HepG2 (cell line): ENCODE results near the gene ANKZF1. TPM values are rescaled to one million over a fixed set of nuclear protein-coding genes. Genes with fewer than 3 reads are reported as not detected.

ENCODE experiments used
- CBFB ChIP-seq: sonication (generic); formaldehyde crosslinking; IDR thresholded peaks from 2 replicates; pipeline ENCODE4 v1.4.0; 2020; ENCODE audit warnings: missing genetic modification reagents
- CREB3 ChIP-seq: sonication (generic); formaldehyde crosslinking; IDR thresholded peaks from 2 replicates; pipeline ENCODE4 v1.5.0; 2020; ENCODE audit warnings: missing genetic modification reagents
- FOXA1 ChIP-seq, 2 experiments: fragments of 450-650 bp in 1 of 2; sonication (generic) in 1 of 2; formaldehyde crosslinking in 1 of 2; IDR thresholded peaks; 2 replicates each; pipeline versions ENCODE4 v1.4.0 to v1.6.1; 2016 to 2020; ENCODE audit warnings: missing genetic modification reagents in 1 of 2
- MIER3 ChIP-seq: IDR thresholded peaks from 2 replicates; pipeline ENCODE4 v1.6.1; 2016; ENCODE audit warnings: missing compliant biosample characterization, borderline replicate concordance
- PCBP1 ChIP-seq: fragments of 200-400 bp; formaldehyde crosslinking; IDR thresholded peaks from 2 replicates; pipeline ENCODE4 v1.6.1; 2017; ENCODE audit warnings: mild to moderate bottlenecking, low read depth, low read length, borderline replicate concordance
- SMC3 ChIP-seq: IDR thresholded peaks from 2 replicates; pipeline ENCODE4 v1.6.1; 2011; ENCODE audit warnings: low read length, improper control_type of control experiment
- ZBTB34 ChIP-seq: sonication (generic); formaldehyde crosslinking; IDR thresholded peaks from 2 replicates; pipeline ENCODE4 v1.8.0; 2022; ENCODE audit warnings: mild to moderate bottlenecking, missing genetic modification reagents
- ZMAT3 ChIP-seq: sonication (generic); formaldehyde crosslinking; conservative IDR thresholded peaks from 2 replicates; pipeline ENCODE4 v1.7.0; 2021; ENCODE audit warnings: missing genetic modification reagents
- ZNF296 ChIP-seq: sonication (generic); formaldehyde crosslinking; conservative IDR thresholded peaks from 2 replicates; pipeline ENCODE4 v1.5.0; 2020; ENCODE audit warnings: mild to moderate bottlenecking, missing genetic modification reagents
- ZNF609 ChIP-seq: sonication (generic); formaldehyde crosslinking; IDR thresholded peaks from 2 replicates; pipeline ENCODE4 v1.4.0; 2020; ENCODE audit warnings: mild to moderate bottlenecking, missing genetic modification reagents, borderline replicate concordance
- polyA plus RNA-seq, 8 experiments: library from polyadenylated mRNA; depleted of rRNA in 3 of 8; stranded (reverse) in 7 of 8; unstranded in 1 of 8; fragments of >200 nt; fragmentation: Illumina TruSeq in 4 of 8; extraction: Trizol in 4 of 8; gene quantifications; 2 replicates each; pipeline versions ENCODE4 v1.2.1 to v1.2.3, GENCODE V29; 2011 to 2016; ENCODE audit warnings: low read depth in 4 of 8, missing spikeins in 1 of 8, mixed read lengths in 1 of 8; ENCODE audit not compliant: insufficient read depth in 1 of 8
- total RNA-seq, 5 experiments: library from RNA; depleted of rRNA; stranded (reverse); fragments of >200 nt; fragmentation: Illumina TruSeq; extraction: Trizol; gene quantifications; 2 replicates each; pipeline ENCODE4 v1.2.3, GENCODE V29; 2016; ENCODE audit warnings: low read depth in 1 of 5
- TF ChIP-seq, protein P1 (sequence below): sonication (generic); formaldehyde crosslinking; IDR thresholded peaks from 2 replicates; pipeline ENCODE4 v1.5.0; 2020; ENCODE audit warnings: missing genetic modification reagents, mild to moderate bottlenecking, borderline replicate concordance
- TF ChIP-seq, protein P2 (sequence below): IDR thresholded peaks from 2 replicates; pipeline ENCODE4 v1.6.1; 2016; ENCODE audit warnings: low read depth

ANKZF1 gene
- total and polyA plus RNA-seq, 2 of the 13 experiments (the other 11 are each of a cell fraction or from before 2014, with no cell fraction given) = 25.3 to 128 TPM

DNA sequence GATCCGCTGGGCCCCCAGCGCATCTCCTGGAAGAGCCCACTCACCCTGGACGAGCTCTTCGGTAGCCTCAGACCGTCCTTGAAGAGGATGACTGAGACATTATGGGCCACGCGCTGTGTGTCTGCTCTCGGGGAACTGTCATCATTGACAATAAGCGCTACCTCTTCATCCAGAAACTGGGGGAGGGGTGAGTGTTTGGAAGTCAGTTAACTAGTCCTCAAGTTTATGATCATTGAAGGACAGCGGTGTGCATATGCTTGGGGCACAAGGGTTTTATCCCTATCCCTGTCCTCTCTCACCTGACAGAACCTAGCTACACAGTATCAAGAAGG is 16.3 kb downstream of the ANKZF1 start (continued):
- no peak for TF ChIP-seq PCBP1
- TF ChIP-seq FOXA1 (IDR thresholded peaks at IDR 0.05) = no peak
- TF ChIP-seq FOXA1 (CRISPR knock-in tag; IDR thresholded peaks at IDR 0.05) = no peak
- 0 out of 2 replicates have a peak, but pooled peaks have one; percentile 26 for TF ChIP-seq CREB3 (CRISPR knock-in tag)
- TF ChIP-seq ZNF296 (CRISPR knock-in tag) = 0 out of 2 replicates have a peak, but pooled peaks have one; percentile 61
- TF ChIP-seq MIER3 (CRISPR knock-in tag) = no peak
- no peak for TF ChIP-seq ZBTB34 (CRISPR knock-in tag)
- TF ChIP-seq ZMAT3 (CRISPR knock-in tag) = 0 out of 2 replicates have a peak, but pooled peaks have one; percentile 6
- TF ChIP-seq ZNF609 (CRISPR knock-in tag) = no peak
- TF ChIP-seq, protein P1, sequence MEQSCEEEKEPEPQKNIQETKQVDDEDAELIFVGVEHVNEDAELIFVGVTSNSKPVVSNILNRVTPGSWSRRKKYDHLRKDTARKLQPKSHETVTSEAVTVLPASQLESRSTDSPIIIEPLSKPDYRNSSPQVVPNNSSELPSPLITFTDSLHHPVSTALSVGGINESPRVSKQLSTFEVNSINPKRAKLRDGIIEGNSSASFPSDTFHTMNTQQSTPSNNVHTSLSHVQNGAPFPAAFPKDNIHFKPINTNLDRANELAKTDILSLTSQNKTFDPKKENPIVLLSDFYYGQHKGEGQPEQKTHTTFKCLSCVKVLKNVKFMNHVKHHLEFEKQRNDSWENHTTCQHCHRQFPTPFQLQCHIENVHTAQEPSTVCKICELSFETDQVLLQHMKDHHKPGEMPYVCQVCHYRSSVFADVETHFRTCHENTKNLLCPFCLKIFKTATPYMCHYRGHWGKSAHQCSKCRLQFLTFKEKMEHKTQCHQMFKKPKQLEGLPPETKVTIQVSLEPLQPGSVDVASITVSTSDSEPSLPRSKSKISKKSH = no peak
- TF ChIP-seq CBFB (CRISPR knock-in tag) = no peak; the same call in 1 of the 2 replicates
- TF ChIP-seq SMC3 = no peak
- TF ChIP-seq, protein P2, sequence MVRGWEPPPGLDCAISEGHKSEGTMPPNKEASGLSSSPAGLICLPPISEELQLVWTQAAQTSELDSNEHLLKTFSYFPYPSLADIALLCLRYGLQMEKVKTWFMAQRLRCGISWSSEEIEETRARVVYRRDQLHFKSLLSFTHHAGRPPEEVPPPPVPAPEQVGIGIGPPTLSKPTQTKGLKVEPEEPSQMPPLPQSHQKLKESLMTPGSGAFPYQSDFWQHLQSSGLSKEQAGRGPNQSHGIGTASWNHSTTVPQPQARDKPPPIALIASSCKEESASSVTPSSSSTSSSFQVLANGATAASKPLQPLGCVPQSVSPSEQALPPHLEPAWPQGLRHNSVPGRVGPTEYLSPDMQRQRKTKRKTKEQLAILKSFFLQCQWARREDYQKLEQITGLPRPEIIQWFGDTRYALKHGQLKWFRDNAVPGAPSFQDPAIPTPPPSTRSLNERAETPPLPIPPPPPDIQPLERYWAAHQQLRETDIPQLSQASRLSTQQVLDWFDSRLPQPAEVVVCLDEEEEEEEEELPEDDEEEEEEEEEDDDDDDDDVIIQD = no peak
